22Rv1 (cell line): Measurements from ENCODE around the gene KCNT1.

Experiments used
- ZFX ChIP-seq: fragments of 450-650 bp; IDR thresholded peaks from 2 replicates; pipeline ENCODE4 v1.6.1; 2017; ENCODE audit warnings: antibody characterized with exemption, borderline replicate concordance
- TF ChIP-seq, protein P1 (sequence below): fragments of 450-650 bp; IDR thresholded peaks from 2 replicates; pipeline ENCODE4 v1.5.1; 2017; ENCODE audit warnings: mild to moderate bottlenecking

DNA sequence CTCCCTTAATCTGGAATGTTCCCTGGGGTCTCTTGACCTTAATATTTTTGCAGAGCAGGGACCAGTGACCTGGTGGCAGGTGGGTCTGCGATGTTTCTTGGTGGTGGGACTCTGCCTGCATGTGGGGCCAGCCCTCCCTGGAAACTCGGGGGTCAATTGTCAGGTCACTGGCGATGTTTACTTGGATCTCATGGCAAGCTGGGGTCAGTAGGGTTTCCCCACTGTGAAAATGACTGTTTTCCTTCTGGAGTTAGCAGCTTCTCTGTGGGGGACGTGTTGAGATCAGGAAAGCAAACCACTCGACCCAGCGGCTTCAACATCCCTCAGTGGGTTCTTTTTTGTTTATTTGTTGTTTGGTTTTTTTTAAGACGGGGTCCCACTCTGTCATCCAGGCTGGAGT, 73.9 kb downstream of the KCNT1 start:
- TF ChIP-seq, protein P1, sequence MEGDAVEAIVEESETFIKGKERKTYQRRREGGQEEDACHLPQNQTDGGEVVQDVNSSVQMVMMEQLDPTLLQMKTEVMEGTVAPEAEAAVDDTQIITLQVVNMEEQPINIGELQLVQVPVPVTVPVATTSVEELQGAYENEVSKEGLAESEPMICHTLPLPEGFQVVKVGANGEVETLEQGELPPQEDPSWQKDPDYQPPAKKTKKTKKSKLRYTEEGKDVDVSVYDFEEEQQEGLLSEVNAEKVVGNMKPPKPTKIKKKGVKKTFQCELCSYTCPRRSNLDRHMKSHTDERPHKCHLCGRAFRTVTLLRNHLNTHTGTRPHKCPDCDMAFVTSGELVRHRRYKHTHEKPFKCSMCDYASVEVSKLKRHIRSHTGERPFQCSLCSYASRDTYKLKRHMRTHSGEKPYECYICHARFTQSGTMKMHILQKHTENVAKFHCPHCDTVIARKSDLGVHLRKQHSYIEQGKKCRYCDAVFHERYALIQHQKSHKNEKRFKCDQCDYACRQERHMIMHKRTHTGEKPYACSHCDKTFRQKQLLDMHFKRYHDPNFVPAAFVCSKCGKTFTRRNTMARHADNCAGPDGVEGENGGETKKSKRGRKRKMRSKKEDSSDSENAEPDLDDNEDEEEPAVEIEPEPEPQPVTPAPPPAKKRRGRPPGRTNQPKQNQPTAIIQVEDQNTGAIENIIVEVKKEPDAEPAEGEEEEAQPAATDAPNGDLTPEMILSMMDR = no peak
- no peak for TF ChIP-seq ZFX
